Brain microvascular endothelial cell (primary cell): ENCODE data around the gene LRRC27.

Source experiments
- DNase-seq: peaks from one replicate; pipeline ENCODE4 v3.0.0-alpha.2; 2020
- H3K27ac ChIP-seq: fragments of 250-450 bp; sonication (Bioruptor Pico); 2 replicates; pipeline ENCODE4 v1.5.1; 2020; ENCODE audit warnings: mild to moderate bottlenecking, moderate library complexity
- H3K27me3 ChIP-seq: fragments of 250-450 bp; sonication (Bioruptor Pico); replicated peaks from 2 replicates; pipeline ENCODE4 v1.5.1; 2020; ENCODE audit warnings: mild to moderate bottlenecking
- H3K36me3 ChIP-seq: fragments of 250-450 bp; sonication (Bioruptor Pico); replicated peaks from 2 replicates; pipeline ENCODE4 v1.5.1; 2020; ENCODE audit warnings: mild to moderate bottlenecking
- H3K4me3 ChIP-seq: 2 replicates; pipeline ENCODE4 v1.5.1; 2011; ENCODE audit warnings: low read depth, mild to moderate bottlenecking, control low read depth, low read length, moderate library complexity
- in situ Hi-C: cut with HindIII; loops from 2 replicates; pipeline ENCODE4 v1.10.0; 2017; ENCODE audit warnings: low sequenced_read_pairs, low pct_ligation_motif_present
- TF ChIP-seq, protein P1 (sequence below): IDR thresholded peaks from 2 replicates; pipeline ENCODE4 v1.5.1; 2011; ENCODE audit warnings: low read depth, mild to moderate bottlenecking, moderate library complexity, low read length, control low read depth, inconsistent platforms; ENCODE audit errors: missing control alignments

LRRC27 gene

DNA sequence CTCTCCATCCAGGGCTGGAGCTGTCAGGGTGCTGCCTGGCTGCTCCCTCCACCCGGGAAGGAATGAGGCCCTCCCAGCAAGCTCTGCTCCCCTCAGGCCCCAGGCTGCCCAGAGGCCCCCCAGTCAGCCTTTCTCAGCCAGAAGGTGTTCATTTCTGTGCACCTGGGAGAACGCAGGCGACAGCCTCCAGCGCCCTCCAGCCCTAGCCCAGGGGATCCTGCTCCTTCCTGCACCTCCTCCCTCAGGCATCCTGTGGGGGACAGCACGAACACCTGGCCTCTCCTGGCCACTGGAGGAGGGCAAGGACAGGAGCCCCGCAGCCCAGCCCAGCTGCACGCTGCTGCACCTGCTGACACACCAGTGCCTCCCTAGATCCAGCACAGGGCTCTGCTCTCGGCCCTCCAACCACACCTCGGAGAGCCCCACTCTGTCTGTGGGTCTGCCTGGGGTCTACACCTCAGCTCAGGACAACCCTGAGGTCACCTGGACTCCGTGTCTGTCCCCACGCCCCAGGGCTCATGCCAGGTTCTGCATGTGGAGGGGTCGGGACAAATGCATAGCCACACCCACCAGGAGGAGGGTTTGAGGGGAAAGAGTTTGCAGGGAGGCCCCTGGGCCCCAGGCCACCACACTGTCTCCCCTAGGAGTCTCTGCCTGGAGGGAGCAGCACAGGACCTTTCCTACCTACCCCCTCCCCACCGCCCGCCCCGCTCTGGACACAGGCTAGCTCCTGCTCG lies 57.6 kb downstream of the LRRC27 start:
- no peak for DNase-seq
- Histone ChIP-seq H3K36me3 (no peaks in the 10 kb centered on the region), H3K27me3 (no peaks in the 10 kb centered on the region), H3K4me3 (no peak overlapping the region), H3K27ac (no peak overlapping the region)
- TF ChIP-seq, protein P1, sequence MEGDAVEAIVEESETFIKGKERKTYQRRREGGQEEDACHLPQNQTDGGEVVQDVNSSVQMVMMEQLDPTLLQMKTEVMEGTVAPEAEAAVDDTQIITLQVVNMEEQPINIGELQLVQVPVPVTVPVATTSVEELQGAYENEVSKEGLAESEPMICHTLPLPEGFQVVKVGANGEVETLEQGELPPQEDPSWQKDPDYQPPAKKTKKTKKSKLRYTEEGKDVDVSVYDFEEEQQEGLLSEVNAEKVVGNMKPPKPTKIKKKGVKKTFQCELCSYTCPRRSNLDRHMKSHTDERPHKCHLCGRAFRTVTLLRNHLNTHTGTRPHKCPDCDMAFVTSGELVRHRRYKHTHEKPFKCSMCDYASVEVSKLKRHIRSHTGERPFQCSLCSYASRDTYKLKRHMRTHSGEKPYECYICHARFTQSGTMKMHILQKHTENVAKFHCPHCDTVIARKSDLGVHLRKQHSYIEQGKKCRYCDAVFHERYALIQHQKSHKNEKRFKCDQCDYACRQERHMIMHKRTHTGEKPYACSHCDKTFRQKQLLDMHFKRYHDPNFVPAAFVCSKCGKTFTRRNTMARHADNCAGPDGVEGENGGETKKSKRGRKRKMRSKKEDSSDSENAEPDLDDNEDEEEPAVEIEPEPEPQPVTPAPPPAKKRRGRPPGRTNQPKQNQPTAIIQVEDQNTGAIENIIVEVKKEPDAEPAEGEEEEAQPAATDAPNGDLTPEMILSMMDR, result no peak
- in situ Hi-C loops, result no loop called here

DNA sequence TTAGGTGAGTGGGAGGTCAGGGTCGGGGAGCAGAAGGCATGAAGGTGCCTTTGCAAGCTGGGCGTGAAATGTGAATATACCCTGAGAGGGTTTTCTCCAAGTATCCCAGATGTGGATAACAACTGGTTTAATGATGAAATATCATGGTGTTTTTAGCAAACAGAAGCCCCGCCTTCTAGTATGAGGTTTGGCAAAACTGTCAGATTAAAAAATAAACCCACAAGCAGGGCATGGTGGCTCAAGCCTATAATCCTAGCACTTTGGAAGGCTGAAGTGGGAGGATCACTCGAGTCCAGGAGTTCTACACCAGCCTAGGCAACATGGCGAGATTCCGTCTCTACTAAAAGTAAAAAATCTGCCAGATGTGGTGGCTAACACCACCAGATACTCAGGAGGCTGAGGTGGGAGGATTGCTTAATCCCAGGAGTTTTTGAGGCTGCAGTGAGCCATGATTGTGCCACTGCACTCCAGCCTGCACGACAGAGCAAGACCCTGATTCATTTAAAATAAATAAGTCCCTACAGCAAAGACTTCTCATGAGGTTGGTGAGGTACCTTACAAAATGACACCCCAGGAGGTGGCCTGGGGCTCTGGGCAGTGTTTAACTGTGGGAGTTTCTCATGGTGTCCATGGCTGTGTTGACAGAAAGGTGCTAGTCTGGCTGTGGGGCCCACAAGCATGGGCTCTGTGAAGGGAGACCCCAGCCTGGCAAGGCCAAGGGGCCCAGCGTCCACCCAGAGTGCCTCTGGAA lies 58.4 kb downstream of the LRRC27 start:
- no peak overlapping the region for H3K4me3 ChIP-seq
- DNase-seq, result no peak
- H3K27ac ChIP-seq, result no peak overlapping the region
- no peaks in the 10 kb centered on the region for H3K27me3 ChIP-seq
- in situ Hi-C loops, result no loop called here
- TF ChIP-seq, protein P1, result no peak
- H3K36me3 ChIP-seq, result no peaks in the 10 kb centered on the region

DNA sequence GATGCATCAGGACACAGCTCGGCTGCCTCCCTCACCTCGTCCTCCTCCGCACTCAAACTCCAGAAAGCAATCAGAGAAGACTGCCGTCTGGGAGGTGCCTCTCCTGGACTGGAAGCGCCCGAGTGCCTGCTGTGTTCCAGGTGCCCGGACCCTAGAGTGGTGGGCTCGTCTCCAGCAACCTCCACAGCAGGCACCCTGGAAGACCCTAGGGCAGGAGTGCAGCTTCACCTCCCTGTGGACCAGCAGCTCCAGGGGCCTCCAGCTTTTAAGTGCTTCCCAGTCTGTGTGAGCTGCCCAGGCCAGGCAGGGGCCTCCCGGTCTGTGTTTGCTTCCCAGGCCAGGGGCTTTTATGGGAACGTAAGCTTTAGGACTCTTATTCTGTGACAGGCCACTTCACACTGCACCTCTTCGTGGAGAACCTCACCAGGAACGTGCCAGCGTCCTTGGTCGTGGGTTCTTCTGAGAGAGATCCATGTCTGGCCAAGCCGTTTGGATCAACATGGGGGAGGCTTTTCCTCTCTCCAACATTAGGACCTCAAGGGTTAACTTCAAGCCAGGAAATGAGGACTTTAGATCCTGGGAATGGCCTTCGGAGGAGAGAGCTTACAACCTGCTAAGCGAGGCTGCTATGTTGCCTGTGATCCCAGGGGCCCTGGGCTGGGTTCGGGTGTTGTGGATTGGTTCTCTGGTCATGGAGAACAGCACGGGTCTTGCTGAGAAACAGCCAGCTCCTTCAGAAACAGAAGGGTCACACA lies 59.1 kb downstream of the LRRC27 start:
- Histone ChIP-seq H3K27ac (no peak overlapping the region), H3K27me3 (no peaks in the 10 kb centered on the region), H3K36me3 (no peaks in the 10 kb centered on the region), H3K4me3 (no peak overlapping the region)
- in situ Hi-C loops, result no loop called here
- TF ChIP-seq, protein P1, result no peak
- DNase-seq, result no peak

DNA sequence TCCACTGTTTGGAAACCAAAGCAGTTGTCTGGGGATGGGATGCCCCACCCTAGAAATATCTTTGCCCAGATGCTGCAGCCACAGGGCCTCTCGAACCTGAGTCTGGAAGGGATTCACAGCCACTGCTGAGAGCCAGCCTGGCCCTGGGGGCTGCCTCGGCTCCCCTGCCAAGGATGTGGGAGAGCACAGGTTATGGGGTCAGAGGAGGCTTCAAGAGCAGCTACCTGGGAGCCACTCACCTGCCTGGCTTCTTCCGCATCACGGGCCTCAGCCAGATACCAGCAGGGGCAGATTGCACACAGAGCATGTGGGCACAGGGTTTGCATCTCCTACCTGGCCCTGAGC lies 59.7 kb downstream of the LRRC27 start:
- TF ChIP-seq, protein P1, result no peak
- no peak overlapping the region for H3K4me3 ChIP-seq
- H3K27me3 ChIP-seq, result no peaks in the 10 kb centered on the region
- in situ Hi-C loops, result no loop called here
- H3K27ac ChIP-seq, result no peak overlapping the region
- no peaks in the 10 kb centered on the region for H3K36me3 ChIP-seq
- no peak for DNase-seq

DNA sequence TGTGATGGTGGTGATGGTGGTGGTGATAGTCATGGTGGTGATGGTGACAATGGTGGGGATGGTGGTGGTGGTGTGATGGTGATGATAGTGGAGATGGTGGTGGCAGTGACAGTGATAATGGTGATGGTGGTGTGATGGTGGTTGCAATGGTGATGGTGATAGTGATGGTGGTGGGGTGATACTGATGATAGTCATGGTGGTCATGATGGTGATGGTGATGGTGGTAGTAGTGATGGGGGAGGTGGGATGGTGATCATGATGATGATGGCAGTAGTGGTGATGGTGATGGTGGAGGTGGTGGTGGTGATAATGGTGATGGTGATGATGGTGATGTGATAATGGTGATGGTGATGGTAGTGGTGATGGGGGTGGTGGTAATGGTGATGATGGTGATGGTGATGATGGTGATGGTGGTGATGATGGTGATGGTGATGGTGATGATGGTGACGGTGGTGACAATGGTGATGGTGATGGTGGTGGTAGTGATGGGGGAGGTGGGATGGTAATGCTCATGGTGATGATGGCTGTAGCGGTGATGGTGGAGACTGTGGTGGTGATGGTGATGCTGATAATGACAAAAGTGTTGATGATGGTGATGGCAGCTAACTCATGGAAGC lies 60.3 kb downstream of the LRRC27 start:
- H3K27ac ChIP-seq, result no peak overlapping the region
- in situ Hi-C loops, result no loop called here
- TF ChIP-seq, protein P1, result no peak
- DNase-seq, result no peak
- no peak overlapping the region for H3K4me3 ChIP-seq
- no peaks in the 10 kb centered on the region for H3K36me3 ChIP-seq
- H3K27me3 ChIP-seq, result no peaks in the 10 kb centered on the region
